ENCODE results near the gene RHCG. TPM values are rescaled to one million over a fixed set of nuclear protein-coding genes. Genes with fewer than 3 reads are reported as not detected.
"Not testable (repeated sequence)": the region's sequence is repeated elsewhere in the genome, so short reads cannot be mapped to it uniquely, and the experiment has no call there.

RHCG gene
- total RNA-seq, 2 experiments from 2014 or later: not detected

- H3K27me3 Mint-ChIP-seq (ENCODE audit: low read depth): peaks cover 54% of the 10 kb centered on the region
- no peak overlapping the region for H3K27ac Mint-ChIP-seq
- peaks cover 8% of the 10 kb centered on the region for H3K4me1 Mint-ChIP-seq (ENCODE audit: low read depth)
- H3K9me3 Mint-ChIP-seq: no peaks in the 10 kb centered on the region
- no peak overlapping the region for H3K4me3 Mint-ChIP-seq
- no peaks in the 10 kb centered on the region for H3K36me3 Mint-ChIP-seq (ENCODE audit: low read depth)
- intact Hi-C loops (cut with micrococcal nuclease): no loop called here
- DNase-seq: no peak
- CTCF ChIA-PET: no interaction called here
These were observed 8.6 kb downstream of the RHCG start for GRCh38 chr15:89487791-89488190.

GRCh38 chr15:89486726-89487050, 9.7 kb downstream of the RHCG start:
- intact Hi-C loops (cut with micrococcal nuclease): no loop called here
- Mint-ChIP-seq H3K4me1 (ENCODE audit: low read depth) (peaks cover 8% of the 10 kb centered on the region), H3K27me3 (ENCODE audit: low read depth) (peaks cover 53% of the 10 kb centered on the region), H3K9me3 (no peaks in the 10 kb centered on the region), H3K36me3 (ENCODE audit: low read depth) (no peaks in the 10 kb centered on the region), H3K27ac (no peak overlapping the region), H3K4me3 (no peak overlapping the region)
- DNase-seq: peak; percentile 38
- CTCF ChIA-PET: no interaction called here

DNA sequence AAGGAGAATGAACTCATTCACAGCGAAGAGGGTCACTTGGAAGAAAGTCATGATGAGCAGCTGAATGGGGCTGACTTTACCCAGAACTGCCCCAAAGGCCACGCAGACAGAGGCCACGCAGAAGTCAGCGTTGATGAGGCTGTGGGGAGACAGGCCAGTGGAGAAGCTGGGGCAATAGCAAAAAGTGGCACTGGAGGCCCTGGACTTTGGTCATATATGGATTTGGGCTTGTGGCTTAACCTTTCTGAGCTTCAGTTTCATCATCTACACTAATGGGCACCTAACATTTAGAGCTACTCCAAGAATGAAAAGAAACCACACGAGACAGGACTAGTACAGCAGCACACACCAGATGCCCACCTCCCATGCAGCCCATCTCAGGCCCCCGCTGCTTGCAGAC, 13.3 kb downstream of the RHCG start:
- Mint-ChIP-seq H3K27me3 (ENCODE audit: low read depth) (peaks cover 53% of the 10 kb centered on the region), H3K4me1 (ENCODE audit: low read depth) (peaks cover 8% of the 10 kb centered on the region), H3K9me3 (no peaks in the 10 kb centered on the region), H3K27ac (no peak overlapping the region), H3K4me3 (no peak overlapping the region), H3K36me3 (ENCODE audit: low read depth) (no peaks in the 10 kb centered on the region)
- intact Hi-C loops (cut with micrococcal nuclease): no loop called here
- CTCF ChIA-PET: no interaction called here
- no peak for DNase-seq

- no peak for DNase-seq
- H3K9me3 Mint-ChIP-seq: no peaks in the 10 kb centered on the region
- intact Hi-C loops (cut with micrococcal nuclease): no loop called here
- CTCF ChIA-PET: no interaction called here
- H3K27me3 Mint-ChIP-seq (ENCODE audit: low read depth): peaks cover 46% of the 10 kb centered on the region
- H3K27ac Mint-ChIP-seq: peak overlapping the region; percentile 59
- H3K4me1 Mint-ChIP-seq (ENCODE audit: low read depth): peaks cover 8% of the 10 kb centered on the region
- H3K4me3 Mint-ChIP-seq: no peak overlapping the region
- H3K36me3 Mint-ChIP-seq (ENCODE audit: low read depth): no peaks in the 10 kb centered on the region
These were observed 14.2 kb downstream of the RHCG start for GRCh38 chr15:89482139-89482538.

GRCh38 chr15:89480505-89480904, 15.9 kb downstream of the RHCG start:
- Mint-ChIP-seq H3K4me1 (ENCODE audit: low read depth) (no peaks in the 10 kb centered on the region), H3K4me3 (no peak overlapping the region), H3K36me3 (ENCODE audit: low read depth) (no peaks in the 10 kb centered on the region), H3K27ac (no peak overlapping the region), H3K9me3 (no peaks in the 10 kb centered on the region), H3K27me3 (ENCODE audit: low read depth) (peaks cover 38% of the 10 kb centered on the region)
- DNase-seq: no peak
- intact Hi-C loops (cut with micrococcal nuclease): no loop called here
- CTCF ChIA-PET: no interaction called here

- no peak overlapping the region for H3K4me3 Mint-ChIP-seq
- CTCF ChIA-PET: no interaction called here
- no peak overlapping the region for H3K27ac Mint-ChIP-seq
- intact Hi-C loops (cut with micrococcal nuclease): no loop called here
- no peaks in the 10 kb centered on the region for H3K36me3 Mint-ChIP-seq (ENCODE audit: low read depth)
- peaks cover 29% of the 10 kb centered on the region for H3K27me3 Mint-ChIP-seq (ENCODE audit: low read depth)
- no peak for DNase-seq
- peaks cover 4% of the 10 kb centered on the region for H3K9me3 Mint-ChIP-seq
- H3K4me1 Mint-ChIP-seq (ENCODE audit: low read depth): no peaks in the 10 kb centered on the region
These were observed 17.2 kb downstream of the RHCG start for GRCh38 chr15:89479173-89479572.

GRCh38 chr15:89477411-89478242, 18.8 kb downstream of the RHCG start:
- no peaks in the 10 kb centered on the region for H3K4me1 Mint-ChIP-seq (ENCODE audit: low read depth)
- no peak overlapping the region for H3K4me3 Mint-ChIP-seq
- peaks cover 4% of the 10 kb centered on the region for H3K9me3 Mint-ChIP-seq
- no peaks in the 10 kb centered on the region for H3K36me3 Mint-ChIP-seq (ENCODE audit: low read depth)
- no peak for DNase-seq
- CTCF ChIA-PET: no interaction called here
- intact Hi-C loops (cut with micrococcal nuclease): no loop called here
- H3K27ac Mint-ChIP-seq: no peak overlapping the region
- peaks cover 16% of the 10 kb centered on the region for H3K27me3 Mint-ChIP-seq (ENCODE audit: low read depth)

GRCh38 chr15:89475661-89476060, 20.7 kb downstream of the RHCG start:
- Mint-ChIP-seq H3K27me3 (ENCODE audit: low read depth) (peaks cover 10% of the 10 kb centered on the region), H3K4me3 (no peak overlapping the region), H3K9me3 (peaks cover 4% of the 10 kb centered on the region), H3K27ac (no peak overlapping the region), H3K4me1 (ENCODE audit: low read depth) (no peaks in the 10 kb centered on the region), H3K36me3 (ENCODE audit: low read depth) (no peaks in the 10 kb centered on the region)
- no peak for DNase-seq
- CTCF ChIA-PET: no interaction called here
- intact Hi-C loops (cut with micrococcal nuclease): no loop called here

DNA sequence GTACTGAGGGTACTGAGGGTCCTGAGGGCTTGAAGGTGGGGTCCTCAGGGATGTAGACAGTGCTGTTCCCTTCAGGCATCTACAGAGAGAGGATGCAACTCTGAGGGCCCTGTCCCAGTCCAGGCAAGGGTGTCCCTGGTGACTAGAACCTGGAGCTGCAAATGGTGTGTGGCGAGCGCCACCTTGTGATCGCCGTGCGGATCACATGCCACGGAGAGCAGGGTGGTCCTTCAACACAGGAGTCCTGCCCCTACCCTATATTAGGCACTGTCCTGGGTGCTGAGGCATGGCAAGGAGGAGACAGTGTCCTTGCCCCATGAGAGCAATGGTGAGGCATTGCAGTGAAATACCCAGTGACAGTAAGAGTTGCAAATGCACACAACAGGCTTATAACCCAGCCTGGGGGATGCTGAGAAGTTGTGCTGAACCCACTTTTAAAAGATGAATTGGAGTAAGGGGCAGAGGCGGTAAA, 23.6 kb downstream of the RHCG start:
- Mint-ChIP-seq H3K36me3 (ENCODE audit: low read depth) (no peaks in the 10 kb centered on the region), H3K4me1 (ENCODE audit: low read depth) (peaks cover 2% of the 10 kb centered on the region), H3K4me3 (no peak overlapping the region), H3K27me3 (ENCODE audit: low read depth) (peaks cover 10% of the 10 kb centered on the region), H3K9me3 (peaks cover 4% of the 10 kb centered on the region), H3K27ac (no peak overlapping the region)
- peak; percentile 63 for DNase-seq
- intact Hi-C loops (cut with micrococcal nuclease): loop anchor here (1.0 to 2.0 kb wide), 4 partner anchors 30 to 115 kb away; no protein-coding TSS in a partner anchor
- CTCF ChIA-PET: interaction anchor here (0.6 to 2.5 kb wide), 7 partner anchors 18 to 120 kb away, joined by 3 to 18 read pairs (median 4); no protein-coding TSS in a partner anchor

DNA sequence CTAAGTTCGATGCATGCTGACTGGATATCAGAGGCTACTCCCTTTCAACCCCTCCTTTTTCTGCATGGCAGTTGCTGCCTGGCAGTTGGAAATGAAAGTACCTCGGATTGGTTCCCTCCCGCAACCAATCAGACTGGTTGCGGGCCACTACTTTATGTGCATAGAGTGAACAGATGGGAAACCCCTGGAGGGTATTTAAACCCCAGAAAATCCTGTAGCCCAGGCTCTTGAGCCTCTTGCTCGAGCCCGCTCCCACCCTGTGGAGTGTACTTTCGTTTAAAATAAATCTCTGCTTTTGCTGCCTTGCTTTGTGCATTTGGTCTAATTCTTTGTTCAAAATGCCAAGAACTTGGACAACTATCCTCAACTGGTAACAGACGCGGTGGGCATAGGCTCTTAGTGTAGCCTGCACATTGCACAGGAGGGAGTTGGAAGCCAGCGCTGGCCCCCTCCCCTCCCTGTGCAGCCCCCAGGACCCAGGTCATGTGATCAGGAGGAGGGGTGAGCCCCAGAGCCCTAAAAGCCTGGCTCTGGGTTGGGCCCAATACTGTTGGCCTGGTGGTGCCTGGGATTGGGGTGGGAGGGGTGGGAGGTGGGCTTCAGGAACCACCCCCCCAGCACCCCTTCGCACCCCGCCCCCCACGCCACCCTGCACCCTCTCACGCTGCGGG, 26.8 kb downstream of the RHCG start:
- intact Hi-C loops (cut with micrococcal nuclease): no loop called here
- Mint-ChIP-seq H3K27me3 (ENCODE audit: low read depth) (peaks cover 10% of the 10 kb centered on the region), H3K36me3 (ENCODE audit: low read depth) (no peaks in the 10 kb centered on the region), H3K4me3 (no peak overlapping the region), H3K9me3 (peaks cover 1% of the 10 kb centered on the region), H3K4me1 (ENCODE audit: low read depth) (peaks cover 2% of the 10 kb centered on the region), H3K27ac (no peak overlapping the region)
- CTCF ChIA-PET: no interaction called here
- DNase-seq: no peak

GRCh38 chr15:89468813-89469212, 27.6 kb downstream of the RHCG start:
- H3K4me3 Mint-ChIP-seq; CTCF ChIA-PET; H3K4me1 Mint-ChIP-seq (ENCODE audit: low read depth): not testable (repeated sequence)

DNA sequence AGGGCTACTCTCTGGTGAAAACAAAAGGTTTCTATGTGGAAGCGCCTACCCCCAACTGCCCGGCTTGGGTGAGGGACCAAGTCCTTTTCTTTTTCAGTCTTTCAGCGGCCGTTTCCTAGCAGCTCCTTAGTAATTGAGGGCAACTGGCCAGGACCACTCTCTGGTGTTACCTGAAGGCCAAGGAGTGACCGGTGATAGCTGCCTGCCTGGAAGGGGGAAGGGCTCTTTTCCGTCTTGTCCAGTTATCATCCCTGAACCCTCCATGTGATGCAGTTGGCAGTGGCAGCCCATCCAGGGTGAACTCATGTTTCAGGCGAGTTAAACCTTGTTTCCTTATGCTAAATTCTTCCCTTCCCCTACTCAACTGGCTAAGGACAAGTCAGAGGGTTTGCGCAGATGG, 33.3 kb downstream of the RHCG start:
- Mint-ChIP-seq H3K27me3 (ENCODE audit: low read depth) (peaks cover 5% of the 10 kb centered on the region), H3K9me3 (no peaks in the 10 kb centered on the region), H3K4me1 (ENCODE audit: low read depth) (no peaks in the 10 kb centered on the region), H3K36me3 (ENCODE audit: low read depth) (no peaks in the 10 kb centered on the region), H3K4me3 (no peak overlapping the region), H3K27ac (no peak overlapping the region)
- intact Hi-C loops (cut with micrococcal nuclease): no loop called here
- CTCF ChIA-PET: no interaction called here
- DNase-seq: no peak

More at GRCh38 chr15:89468813-89469212, 27.6 kb downstream of the RHCG start:
- H3K9me3 Mint-ChIP-seq; intact Hi-C loops (cut with micrococcal nuclease); H3K27me3 Mint-ChIP-seq (ENCODE audit: low read depth); H3K27ac Mint-ChIP-seq; DNase-seq; H3K36me3 Mint-ChIP-seq (ENCODE audit: low read depth): not testable (repeated sequence)
